Measurements from ENCODE around the gene NPIPA1.
"Not testable (repeated sequence)": the region's sequence is repeated elsewhere in the genome, so short reads cannot be mapped to it uniquely, and the experiment has no call there.

NPIPA1 gene

GRCh38 chr16:14937143-14937542 lies at the start of gene NPIPA1:
NPIPA1 (plus strand) TSS chr16:14937443; CDS start chr16:14937443, 0 bp downstream.
- H3K27ac ChIP-seq, result not testable (repeated sequence)

DNA sequence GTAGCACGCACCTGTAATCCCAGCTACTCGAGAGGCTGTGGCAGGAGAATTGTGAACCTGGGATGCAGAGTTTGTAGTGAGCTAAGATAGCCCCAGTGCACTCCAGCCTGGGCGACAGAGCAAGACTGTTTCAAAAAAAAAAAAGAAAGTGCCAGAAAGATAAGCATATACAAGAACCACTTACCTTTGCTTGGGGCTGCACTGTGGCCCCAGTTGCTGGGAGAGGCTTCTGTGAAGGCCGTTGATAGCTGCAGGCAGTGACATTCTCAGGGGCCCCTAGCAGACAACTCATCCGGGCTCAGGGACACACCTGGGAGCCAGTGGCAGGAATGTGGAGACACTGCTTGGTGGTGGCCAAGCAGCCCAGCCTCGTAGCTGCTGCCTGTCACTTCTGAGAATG lies 45.1 kb upstream of the NPIPA1 start:
- H3K27ac ChIP-seq, result not testable (repeated sequence)

DNA sequence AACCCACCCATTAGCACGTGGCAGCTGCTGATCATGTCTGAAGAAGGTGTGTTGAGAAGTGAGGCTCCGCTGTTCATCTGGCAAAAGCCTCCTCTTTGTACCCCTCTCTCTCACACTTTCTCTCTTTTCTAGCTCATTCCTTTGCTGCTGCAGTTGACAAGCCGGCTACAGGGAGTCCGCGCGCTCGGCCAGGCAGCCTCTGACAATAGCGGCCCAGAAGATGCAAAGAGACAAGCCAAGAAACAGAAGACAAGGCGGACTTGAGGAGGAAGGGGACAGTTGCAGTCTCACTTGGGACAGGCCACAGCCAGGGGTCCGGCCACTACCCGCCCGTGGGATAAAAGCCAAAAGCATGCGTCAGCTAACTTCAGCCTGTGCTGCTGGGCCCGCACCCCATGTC lies 41.9 kb upstream of the NPIPA1 start:
- H3K27ac ChIP-seq, result not testable (repeated sequence)

GRCh38 chr16:14896023-14896422 lies 41.2 kb upstream of the NPIPA1 start:
- H3K27ac ChIP-seq, result not testable (repeated sequence)

- not testable (repeated sequence) for H3K27ac ChIP-seq
Measured at GRCh38 chr16:14897006-14897664, 40.1 kb upstream of the NPIPA1 start.

DNA sequence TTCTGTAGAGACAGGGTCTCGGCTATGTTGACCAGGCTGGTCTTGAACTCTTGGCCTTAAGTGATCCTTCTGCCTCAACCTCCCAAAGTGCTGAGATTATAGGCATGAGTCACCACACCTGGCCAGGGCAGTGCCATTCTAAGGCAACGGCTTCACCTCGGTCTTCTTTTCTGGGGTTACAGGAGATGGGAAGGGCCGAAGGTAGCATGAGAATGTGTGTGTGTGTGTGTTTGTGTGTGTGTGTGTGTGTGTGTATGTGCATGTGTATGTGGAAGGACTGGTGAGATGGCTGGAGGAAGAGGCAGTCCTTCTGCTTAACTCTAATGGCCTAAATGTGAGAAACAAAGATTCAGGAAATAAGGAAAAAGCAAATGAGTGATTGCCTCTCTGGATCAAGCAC lies 39.1 kb upstream of the NPIPA1 start:
- not testable (repeated sequence) for H3K27ac ChIP-seq

DNA sequence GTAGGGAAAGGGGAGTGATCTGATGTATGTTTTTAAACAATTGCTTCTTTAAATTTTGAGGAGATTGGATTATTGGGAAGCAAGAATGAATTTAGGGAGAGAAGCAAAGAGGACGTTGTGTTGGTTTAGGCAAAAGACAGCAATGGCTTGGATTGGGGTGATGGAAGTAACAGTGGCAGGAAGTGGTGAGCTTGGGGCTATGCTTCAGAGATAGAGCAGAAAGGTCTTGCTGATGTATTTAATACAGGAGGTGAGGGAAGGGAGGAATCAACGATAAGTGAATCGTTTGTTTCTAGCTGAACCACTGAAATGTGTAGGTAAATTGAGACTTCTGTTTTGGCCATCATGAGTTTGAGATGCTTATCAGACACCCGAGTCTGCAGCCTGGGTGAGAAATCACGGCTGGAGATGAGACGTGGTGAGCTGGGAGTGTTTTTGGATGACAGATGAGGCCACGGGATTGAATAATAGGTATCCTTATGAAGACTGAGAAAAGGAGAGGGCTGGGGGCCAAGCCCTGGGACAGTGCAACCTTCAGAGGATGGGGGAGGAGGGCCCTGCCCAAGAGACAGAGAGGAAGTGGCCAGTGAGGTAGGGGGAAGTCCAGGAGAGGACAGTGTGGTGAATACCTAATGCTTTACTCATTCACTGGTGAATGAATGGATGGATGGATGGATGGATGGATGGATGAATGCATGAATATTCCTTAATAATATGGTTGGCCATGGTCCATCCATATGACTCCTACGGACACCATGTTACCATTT lies 33.9 kb upstream of the NPIPA1 start:
- H3K27ac ChIP-seq, result not testable (repeated sequence)

DNA sequence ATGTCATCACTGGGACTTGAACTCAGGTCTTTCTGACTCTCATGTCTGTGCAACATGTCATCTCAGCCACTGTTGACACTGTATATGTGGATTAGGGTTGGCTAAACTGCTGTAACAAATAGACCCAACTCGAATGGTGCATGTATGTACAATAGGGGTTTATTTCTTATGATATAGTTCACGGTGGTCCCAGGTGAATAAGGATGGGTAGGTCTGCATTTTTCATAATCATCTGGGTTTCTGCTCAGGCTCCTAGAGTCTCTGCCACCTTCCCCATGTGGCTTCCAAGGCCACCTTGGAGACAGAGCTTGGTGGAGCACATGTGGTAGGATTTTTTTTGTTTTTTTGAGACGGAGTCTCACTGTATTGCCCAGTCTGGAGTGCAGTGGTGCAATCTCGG lies 27.5 kb upstream of the NPIPA1 start:
- H3K27ac ChIP-seq, result not testable (repeated sequence)

DNA sequence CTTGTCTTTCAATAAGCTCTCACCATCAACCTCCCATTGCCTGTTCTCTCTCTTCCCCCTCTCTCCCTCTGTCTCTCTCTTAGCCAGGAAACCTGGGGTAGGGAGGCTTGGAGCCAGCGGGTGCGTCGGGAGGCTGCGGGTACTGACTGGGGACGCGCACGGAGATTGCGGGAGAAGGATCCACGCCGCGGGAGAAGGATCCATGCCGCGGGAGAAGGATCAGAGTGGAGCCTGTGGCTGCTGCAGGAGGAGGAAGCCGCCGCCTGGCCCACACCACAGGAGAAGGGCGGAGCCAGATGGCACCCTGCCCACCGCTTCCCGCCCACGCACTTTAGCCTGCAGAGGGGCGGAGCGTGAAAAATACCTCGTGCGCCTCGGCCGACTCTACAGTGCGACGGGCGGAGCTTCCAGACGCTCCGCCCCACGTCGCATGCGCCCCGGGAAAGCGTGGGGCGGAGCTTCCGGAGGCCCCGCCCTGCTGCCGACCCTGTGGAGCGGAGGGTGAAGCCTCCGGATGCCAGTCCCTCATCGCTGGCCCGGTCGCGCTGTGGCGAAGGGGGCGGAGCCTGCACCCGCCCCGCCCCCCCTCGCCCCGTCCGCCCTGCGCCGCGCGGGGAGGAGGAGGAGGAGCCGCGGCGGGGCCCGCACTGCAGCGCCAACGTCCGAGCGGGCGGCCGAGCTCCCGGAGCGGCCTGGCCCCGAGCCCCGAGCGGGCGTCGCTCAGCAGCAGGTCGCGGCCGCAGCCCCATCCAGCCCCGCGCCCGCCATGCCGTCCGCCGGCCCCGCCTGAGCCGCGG lies 26.2 kb upstream of the NPIPA1 start:
- not testable (repeated sequence) for H3K27ac ChIP-seq

GRCh38 chr16:14911954-14912353 lies 25.3 kb upstream of the NPIPA1 start:
- H3K27ac ChIP-seq, result peak overlapping the region; percentile 47

DNA sequence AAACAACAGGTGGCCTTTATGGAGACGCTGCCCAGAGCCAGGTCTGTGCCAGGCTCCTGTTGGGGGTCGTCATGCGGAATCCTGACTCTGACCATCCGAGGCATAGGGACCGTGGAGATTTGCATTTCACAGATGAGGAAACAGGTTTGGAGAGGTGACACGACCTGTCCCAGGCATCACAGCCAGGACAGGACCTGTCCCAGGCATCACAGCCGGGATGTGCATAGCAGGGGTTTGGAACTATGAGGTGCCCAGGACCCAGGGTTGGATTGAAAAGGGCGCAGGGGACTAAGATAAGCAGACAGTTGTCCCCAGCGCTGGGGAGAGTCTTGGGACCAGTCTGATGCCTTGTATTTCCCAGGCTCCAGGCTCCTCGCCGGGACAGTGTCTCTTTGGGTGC lies 24.7 kb upstream of the NPIPA1 start:
- H3K27ac ChIP-seq, result not testable (repeated sequence)

DNA sequence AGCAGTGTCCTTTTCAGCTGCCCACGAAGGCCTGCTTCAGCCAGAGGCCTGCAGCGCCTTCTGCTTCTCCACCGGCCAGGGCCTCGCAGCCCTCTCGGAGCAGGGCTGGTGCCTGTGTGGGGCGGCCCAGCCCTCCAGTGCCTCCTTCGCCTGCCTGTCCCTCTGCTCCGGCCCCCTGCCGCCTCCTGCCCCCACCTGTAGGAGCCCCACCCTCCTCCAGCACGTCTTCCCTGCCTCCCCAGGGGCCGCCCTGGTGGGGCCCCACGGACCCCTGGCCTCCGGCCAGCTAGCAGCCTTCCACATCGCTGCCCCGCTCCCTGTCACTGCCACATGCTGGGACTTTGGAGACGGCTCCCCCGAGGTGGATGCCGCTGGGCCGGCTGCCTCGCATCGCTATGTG lies 18.7 kb upstream of the NPIPA1 start:
- H3K27ac ChIP-seq, result not testable (repeated sequence)

DNA sequence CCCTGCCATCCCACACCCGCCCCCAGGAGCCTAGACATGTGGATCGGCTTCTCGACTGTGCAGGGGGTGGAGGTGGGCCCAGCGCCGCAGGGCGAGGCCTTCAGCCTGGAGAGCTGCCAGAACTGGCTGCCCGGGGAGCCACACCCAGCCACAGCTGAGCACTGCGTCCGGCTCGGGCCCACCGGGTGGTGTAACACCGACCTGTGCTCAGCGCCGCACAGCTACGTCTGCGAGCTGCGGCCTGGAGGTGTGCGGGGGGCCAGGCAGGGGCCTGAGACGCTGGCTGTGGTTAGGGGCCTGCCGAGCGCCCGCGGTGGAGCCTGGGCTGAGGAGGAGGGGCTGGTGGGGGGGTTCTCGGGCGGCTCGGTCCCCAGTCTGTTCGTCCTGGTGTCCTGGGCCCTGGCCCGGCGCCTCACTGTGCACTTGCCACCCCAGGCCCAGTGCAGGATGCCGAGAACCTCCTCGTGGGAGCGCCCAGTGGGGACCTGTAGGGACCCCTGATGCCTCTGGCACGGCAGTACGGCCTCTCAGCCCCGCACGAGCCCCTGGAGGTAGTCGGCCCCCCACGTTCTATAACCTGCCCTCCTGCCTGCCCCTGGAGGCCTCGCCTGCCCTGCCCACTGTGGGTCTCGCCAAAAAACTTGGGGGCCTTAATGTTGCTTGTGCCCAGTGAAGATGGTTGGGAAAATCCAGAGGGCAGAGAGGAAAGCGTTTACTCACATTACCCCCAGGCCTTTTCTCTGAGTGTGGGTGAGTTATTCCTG lies 17.2 kb upstream of the NPIPA1 start:
- not testable (repeated sequence) for H3K27ac ChIP-seq

GRCh38 chr16:14922285-14922684 lies 15.0 kb upstream of the NPIPA1 start:
- not testable (repeated sequence) for H3K27ac ChIP-seq

- H3K27ac ChIP-seq, result not testable (repeated sequence)
Measured at GRCh38 chr16:14922968-14923367, 14.3 kb upstream of the NPIPA1 start.

DNA sequence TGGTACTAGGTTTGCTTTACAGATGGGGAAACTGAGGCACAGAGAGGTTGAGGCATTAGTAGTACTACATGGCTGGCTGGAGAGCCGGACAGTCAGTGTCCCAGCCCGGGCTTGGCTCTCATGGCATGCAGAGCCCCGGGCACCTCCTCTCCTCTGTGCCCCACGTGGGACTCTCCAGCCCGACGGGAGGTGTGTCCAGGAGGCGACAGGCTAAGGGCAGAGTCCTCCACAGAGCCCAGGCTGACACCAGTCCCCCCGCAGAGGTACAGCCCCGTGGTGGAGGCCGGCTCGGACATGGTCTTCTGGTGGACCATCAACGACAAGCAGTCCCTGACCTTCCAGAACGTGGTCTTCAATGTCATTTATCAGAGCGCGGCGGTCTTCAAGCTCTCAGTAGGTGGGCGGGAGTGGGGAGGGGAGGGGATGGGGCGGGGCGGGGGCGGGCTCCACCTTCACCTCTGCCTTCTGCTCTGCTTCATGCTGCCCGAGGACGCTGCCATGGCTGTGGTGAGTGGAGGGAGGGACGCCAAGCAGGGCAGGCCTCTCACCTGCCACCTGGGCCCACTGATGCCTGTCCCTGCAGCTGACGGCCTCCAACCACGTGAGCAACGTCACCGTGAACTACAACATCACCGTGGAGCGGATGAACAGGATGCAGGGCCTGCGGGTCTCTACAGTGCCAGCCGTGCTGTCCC lies 13.7 kb upstream of the NPIPA1 start:
- not testable (repeated sequence) for H3K27ac ChIP-seq

DNA sequence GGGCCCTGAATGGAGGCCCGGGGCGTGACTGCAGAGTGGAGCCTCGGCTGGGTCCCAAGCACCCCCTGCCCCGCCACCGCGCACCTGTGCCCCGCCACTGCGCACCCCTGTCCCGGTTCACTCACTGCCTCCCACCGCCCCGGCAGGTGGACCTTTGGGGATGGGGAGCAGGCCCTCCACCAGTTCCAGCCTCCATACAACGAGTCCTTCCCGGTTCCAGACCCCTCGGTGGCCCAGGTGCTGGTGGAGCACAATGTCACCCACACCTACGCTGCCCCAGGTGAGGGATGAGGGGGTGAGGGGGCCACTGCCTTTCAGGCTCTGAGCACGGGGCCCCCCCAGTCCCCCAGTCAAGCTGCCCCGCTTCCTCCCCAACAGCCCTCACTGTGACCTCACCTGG lies 12.9 kb upstream of the NPIPA1 start:
- H3K27ac ChIP-seq, result not testable (repeated sequence)

- H3K27ac ChIP-seq, result not testable (repeated sequence)
Measured at GRCh38 chr16:14924982-14925381, 12.3 kb upstream of the NPIPA1 start.

DNA sequence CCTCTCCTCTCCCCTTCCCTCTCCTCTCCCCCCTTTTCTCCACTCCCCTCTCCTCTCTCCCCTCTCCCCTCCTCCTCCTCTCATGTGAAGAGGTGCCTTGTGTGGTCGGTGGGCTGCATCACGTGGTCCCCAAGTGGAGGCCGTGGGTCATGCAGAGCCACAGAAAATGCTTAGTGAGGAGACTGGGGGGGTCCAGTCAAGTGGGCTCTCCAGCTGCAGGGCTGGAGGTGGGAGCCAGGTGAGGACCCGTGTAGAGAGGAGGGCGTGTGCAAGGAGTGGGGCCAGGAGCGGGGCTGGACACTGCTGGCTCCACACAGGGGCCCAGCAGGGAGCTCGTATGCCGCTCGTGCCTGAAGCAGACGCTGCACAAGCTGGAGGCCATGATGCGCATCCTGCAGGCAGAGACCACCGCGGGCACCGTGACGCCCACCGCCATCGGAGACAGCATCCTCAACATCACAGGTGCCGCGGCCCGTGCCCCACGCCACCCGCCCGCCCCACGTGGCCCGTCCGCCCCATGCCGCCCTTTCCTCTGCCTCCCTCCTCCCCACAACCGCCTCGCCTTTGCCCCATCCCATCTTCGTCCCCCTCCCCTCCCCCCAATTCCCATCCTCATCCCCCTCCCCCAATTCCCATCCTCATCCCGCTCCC lies 9.1 kb upstream of the NPIPA1 start:
- H3K27ac ChIP-seq, result not testable (repeated sequence)

DNA sequence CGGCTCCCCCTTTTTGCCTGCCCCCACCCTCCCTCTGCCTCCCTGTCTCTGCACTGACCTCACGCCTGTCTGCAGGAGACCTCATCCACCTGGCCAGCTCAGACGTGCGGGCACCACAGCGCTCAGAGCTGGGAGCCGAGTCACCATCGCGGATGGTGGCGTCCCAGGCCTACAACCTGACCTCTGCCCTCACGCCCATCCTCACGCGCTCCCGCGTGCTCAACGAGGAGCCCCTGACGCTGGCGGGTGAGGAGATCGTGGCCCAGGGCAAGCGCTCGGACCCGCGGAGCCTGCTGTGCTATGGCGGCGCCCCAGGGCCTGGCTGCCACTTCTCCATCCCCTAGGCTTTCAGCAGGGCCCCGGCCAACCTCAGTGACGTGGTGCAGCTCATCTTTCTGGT lies 8.1 kb upstream of the NPIPA1 start:
- H3K27ac ChIP-seq, result not testable (repeated sequence)

DNA sequence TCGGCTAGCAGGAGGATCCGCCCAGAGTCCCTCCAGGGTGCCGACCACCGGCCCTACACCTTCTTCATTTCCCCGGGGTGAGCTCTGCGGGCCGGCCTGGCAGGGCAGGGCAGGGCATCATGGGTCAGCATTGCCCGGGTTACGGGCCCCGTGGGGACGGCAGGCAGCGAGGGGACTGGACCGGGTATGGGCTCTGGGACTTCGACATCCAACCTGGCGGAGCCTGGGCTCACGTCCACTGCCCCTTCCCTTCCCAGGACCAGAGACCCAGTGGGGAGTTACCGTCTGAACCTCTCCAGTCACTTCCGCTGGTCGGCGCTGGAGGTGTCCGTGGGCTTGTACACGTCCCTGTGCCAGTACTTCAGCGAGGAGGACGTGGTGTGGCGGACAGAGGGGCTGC lies 7.0 kb upstream of the NPIPA1 start:
- H3K27ac ChIP-seq, result not testable (repeated sequence)
